ENCODE data around the gene CACNA1S. TPM values are rescaled to one million over a fixed set of nuclear protein-coding genes. Genes with fewer than 3 reads are reported as not detected.

The CACNA1S gene
- total RNA-seq, 1 experiment from 2014 or later, result not detected

DNA sequence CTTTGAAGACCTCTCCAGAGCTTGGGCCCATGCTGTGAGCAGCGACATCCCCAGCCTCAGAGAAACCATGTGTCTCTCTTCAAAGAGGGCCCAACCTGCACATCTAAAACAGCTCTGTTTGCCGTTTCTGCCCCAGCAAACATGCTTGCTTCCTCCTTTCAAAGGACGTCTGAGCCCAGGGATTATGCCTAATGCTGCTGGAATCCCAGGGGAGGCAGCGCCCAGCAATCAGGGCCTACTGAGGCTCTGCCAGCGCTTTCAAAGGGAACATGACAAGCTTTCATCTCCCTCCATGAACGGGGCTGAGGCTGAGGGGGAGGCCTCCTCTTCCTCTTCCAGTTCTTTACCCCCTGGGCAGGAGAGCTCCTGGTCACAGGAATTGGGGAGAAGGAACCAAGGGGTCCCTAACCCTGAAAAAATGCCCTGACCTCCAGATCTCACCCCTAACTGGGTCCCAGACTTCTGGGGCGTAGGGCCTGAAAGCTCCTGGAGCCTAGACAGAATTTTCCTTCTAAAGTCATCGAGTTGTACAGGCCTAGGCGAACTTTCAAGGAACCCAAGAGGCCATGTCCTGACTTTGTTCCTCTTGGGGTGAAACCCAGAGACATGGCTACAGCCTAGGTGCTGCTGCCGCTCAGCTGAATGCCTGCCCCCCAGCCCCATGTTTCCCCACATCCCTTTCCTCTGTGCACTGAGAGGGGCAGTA is 28.2 kb upstream of the CACNA1S start:
- no peak for DNase-seq (ENCODE audit: low read depth)

DNA sequence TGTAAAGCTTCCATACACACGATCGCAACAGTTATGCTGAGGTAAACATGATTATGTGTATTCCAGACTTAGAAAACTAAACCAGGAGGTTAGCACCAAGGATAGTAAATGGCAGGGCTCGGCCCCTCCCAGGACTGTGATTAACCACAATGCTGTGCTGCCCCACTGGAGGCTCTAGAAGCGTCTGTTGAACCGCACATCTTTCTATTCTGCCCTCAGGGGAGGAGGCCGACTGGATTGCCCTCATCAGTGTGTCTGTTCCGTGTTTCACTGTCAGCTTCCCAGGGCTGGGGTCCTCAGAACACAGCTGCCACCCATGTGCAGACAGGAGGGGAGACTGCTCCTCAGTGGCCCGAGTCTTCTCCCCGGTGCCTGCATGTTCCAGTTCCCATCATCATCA is 27.5 kb upstream of the CACNA1S start:
- DNase-seq (ENCODE audit: low read depth), result no peak

DNA sequence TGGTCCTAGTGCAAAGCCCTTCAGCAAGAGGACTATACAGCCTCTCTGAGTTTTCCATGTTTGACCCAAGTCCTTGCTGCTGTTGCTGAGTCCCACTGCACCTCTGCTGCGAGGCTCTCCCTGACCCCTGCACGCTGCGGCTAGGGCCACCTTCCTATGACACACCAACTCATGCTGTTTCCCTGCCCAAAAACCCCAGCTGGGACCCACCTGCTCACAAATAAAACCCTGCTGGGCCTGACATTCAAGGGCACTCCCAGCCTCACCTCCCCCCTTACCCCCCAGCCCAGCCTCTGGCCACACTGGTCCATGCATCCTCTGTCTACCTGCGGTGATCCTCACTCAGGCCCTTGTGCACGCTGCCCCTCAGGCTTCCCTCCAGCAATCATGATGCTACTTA is 27.1 kb upstream of the CACNA1S start:
- DNase-seq (ENCODE audit: low read depth), result no peak

DNA sequence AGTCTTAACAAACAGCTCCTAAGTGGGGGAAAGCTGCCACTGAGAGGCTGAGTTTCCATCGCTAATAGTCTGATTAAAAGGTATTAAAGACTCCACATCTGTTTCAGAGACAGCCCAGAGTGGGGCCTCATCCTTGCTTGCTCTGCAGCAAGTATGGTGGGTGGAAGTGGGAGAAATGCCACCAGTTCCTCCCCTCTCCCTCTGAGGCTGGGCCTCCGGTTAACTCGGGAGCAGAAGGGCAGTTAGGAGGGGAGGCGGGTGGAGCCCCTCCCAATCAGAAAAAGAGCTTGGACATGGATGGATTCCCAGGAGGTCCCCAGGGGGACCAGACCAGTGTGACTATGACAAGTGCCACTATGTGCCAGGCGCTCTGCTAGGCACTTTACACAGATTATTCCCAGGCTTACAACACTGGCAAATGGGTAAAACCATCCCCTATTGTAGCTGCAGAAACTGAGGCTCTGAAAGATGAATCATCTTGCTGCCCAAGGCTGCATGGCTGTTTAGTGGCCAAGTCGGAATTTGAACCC is 26.1 kb upstream of the CACNA1S start:
- DNase-seq (ENCODE audit: low read depth), result no peak

DNA sequence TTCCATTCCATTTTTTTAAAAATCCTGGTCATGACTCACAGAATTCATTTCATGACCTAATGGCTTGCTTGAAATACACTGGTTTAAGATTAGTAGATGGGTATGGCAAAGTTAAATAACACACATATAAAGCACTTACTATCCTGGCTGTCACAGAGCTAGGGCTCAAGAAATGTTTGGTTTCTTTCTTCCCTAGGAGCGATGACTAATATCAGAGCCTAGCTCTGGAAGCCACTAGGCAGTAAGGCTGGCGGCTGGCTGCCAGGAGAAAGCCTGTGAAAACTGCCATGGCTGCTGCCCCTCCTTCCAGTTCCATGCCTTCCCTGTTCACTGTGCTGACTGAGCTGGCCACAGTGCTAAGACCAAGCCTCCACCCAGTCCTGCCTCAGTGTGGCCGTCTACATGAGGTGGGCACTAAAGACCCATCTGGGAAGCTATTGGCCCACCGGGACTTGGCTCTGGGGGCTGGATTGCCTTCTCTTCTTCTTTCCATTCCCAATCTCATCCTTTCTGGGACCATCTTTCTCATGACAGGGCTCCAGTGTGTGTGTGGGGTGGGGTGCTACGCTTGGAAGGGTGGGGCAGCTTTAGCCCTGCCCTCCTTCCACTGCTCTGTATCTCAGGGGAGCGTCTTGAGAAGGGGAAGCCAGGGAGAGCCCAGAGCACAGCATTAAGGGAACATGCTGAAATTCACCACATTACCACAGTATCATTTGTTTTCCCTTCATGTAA is 25.5 kb upstream of the CACNA1S start:
- peak; percentile 85 for DNase-seq (ENCODE audit: low read depth)

DNA sequence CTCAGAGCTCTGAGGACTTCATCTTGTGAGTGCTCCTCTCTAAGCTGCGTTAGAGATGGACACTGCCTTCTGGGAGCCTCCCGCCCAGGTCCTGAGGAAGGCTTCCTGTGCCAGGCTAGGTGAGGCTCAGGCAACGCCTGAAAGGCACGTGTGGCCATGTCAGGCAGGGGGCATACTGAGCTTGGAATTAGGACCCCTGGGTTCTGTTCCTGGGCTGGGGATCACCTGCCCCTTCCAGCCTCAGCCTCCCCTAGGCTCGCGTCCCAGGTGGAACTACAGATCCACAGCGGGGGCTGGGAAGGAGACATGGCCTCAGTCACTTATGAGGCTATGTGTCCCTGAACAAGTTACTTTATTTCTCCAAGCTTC is 24.8 kb upstream of the CACNA1S start:
- no peak for DNase-seq (ENCODE audit: low read depth)

DNA sequence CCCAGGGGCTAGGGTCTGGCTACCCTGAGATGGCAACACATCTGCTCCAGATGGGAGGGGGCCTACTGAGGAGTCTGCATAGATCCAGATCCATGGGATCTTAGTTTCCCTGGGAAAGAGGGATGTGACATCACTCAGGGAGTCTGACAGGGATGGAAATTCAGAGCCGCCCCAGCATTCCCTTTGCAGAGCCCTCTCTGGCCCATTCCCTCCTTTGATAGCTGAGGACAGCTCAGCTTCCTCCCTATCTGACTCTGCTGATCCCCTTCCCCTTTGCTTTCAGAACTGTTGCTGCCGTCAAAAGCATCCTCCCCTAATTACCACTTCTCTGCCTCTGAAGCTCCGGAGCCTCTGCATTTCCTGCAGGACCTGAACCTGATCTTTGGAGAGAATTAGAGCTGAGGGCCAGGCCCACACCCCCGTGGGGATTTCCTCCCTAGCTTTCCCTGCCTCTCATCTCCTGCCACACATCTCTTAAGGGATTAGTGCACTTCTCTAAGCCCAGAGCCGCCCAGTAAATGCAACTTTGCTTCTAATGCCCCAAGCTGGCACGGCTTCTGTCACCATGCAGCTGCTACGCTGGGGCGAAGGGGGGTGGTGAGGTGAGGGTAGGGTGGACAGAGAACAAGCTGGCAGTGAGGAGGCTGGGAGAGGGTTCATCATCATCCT is 24.3 kb upstream of the CACNA1S start:
- DNase-seq (ENCODE audit: low read depth), result no peak

DNA sequence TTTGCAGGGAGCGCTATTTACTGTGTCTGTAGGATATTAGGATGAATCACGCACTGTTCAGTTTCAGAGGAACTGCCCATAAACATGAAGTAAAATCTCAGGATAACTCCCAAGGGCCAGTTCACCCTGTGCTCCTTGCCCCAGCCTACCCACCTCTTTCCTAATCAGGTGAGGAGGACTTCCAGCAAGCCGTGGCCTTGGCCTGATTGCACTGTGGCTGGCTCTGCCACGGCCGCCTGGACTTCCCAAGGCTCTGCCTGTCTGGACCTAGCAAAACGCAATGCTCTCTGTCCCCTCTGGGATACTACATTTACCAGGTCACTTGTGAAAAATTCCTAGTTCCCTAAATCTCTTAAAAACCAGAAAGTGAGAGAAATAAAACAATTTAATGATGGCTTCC is 22.2 kb upstream of the CACNA1S start:
- DNase-seq (ENCODE audit: low read depth), result no peak

DNA sequence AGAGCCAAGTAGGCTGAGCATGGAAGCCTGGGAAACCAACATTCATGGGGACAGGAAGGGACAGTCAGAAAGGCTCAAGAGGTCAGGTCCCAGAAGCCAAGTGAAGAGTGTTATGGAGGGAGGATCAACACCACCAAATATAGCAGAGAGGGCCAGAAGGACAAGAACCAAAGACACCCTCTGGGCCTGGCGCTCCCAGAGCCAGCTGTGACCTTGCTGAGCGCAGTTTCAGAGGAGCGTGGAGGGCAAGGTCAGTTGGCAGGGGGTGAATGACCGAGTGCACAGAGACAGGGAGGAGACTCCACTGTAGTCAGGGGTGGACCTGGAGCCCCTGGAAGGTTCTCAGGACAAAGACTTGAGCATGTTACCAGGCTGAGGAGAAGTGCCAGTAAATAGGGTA is 19.2 kb upstream of the CACNA1S start:
- DNase-seq (ENCODE audit: low read depth), result no peak

DNA sequence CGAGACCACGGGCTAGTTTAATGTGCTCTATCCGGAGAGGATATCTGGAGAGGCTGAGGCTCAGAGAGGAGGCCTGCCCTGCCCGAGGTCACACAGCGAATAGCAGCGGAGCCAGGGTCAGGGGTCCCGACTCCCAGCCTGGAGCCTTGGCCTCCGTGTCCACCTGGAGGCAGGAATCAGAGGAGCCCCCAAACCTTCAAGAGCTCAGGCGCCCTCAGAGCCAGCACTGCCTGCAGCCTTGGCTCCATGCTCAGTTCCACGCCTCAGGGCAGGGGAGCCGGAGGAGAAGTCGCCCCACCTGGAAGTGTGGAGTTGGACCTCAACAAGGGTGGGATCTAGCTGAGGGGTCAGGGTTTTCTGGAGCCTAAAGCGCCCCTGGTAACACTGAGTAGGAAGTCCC is 16.7 kb upstream of the CACNA1S start:
- DNase-seq (ENCODE audit: low read depth), result no peak

DNA sequence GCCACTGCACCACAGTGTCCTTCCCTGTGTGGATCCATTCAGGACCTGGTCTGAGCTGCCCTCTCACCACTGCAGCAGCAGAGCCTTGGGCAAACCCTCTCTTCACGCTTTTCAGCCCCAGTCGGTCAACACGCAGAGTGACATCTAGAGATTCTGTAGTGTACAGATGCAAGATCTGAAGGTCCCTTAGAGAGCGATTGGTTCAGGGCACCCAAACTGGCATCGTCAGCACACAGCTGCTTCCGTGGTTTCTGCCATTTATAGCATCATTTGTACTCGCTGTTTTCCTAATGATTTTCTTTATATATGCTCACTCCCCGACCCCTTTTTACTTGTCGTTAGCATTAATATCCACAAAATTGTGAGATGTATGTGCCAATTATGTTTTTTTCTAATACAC is 16.2 kb upstream of the CACNA1S start:
- no peak for DNase-seq (ENCODE audit: low read depth)

DNA sequence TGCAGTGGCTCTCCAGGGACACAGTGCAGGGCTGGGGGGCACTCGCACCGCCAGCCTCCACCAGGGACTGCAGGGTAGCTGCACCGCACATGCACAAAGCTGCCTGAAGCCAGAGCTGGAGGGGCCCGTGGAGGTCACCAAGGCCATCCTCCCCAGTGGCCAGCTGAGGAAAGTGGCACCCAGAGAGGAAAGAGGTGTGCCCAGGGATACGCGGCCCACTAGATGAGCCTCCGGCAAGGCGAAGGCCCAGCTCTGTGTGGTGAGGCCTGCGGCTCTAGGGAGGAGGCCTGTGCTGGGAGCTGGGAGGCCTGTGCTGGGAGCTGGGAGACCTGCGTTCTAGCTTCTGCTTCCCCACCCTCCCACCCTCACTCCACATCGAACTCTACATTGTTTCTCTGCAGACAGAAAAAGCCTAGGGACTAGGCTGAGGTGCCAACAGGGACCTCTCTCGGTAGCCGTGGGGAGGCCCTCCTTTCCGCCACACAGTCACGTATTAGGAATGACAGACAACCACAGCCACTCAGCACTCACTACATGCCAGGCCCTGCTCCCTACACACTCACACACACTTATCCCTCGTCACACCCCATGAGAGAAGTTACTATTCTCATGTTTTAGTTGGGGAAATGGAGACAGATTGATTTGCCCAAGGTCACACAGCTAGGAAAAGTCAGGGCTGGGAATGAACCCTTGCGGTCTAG is 15.7 kb upstream of the CACNA1S start:
- peak; percentile 76 for DNase-seq (ENCODE audit: low read depth)

DNA sequence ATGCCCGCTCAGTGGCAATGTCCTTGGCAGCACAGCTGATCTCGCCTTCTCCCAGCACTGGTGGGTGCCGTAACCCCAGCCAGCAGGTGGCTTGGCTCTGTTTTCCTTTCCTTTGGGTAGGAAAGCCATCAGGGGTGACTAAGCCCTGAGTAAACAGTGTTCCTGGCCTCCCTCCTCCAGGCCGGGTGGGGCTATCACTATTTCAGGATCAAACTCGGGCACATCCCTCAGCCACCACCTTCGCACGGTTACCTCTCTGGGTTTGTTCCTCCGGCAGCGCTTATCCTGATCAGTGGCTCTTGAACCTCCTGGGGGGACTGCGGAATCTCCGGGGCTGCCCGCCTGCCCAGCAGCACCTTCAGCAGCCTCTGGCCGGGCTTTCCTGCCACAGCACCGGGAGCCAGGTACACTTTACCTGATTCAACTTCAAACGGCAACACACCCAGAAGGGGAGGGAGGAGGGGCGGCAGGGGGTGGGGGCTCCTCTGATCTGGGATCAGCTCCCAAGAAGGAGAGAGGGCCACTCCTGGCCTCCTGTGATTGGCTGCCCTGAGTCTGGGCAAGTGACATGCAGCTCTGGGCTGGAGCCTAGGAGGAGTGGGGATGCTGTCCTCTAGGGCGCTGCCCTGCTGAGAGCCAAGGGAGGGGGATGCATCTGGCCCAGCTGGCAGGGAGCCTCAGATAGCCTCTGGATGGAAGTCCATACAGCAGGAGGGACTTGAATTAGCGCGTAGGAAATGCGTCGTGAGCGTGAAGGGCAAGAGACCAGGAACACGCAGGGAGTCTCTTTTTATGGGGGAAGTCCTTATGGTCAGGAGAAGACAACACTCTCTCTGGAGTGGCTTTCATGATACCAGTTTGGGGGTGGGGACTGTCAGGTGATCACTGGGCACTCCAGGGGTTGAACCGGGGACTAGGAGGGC is 14.9 kb upstream of the CACNA1S start, which contains the start of gene ASCL5:
Gene ASCL5 (minus strand): TSS at position 353 of the 923 bp plus-strand sequence. CDS start 11,812 bp downstream, outside the sequence.
- DNase-seq (ENCODE audit: low read depth), result peak; percentile 58

DNA sequence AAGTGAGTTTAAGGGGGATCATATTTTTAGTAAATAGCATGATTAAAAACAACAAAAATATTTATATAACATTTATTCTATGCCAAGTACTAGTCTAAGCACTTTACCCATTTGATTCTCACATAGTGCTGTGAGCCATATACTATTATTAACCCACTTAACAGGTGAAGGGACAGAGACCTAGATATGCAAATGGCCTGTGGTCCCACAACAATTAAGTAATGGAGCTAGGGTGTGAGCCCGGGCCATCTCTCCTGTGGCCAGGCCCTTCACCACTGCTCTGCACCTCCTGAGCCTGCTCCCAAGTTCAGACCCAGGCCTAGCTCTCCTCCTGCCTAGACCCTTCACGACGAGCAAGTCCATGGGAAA is 14.2 kb upstream of the CACNA1S start:
- no peak for DNase-seq (ENCODE audit: low read depth)

DNA sequence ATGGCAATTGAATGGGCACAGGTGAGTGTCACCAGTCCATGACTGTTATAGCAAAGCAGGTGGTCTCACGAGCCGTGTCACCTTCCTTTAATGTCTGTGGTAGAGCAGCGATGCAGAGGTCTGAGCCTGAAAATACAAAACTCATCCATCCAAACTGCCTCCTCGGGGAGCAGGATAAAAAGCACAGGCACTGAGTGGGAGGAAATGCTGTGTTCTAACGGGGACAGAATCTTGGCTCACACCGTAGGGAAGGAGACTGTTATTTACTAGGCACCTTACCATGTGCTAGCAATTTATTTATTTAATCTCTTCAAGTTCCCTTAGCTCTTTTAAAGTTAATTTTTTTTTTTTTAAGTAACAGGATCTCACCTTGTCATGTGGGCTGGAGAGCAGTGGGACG is 13.6 kb upstream of the CACNA1S start:
- no peak for DNase-seq (ENCODE audit: low read depth)

DNA sequence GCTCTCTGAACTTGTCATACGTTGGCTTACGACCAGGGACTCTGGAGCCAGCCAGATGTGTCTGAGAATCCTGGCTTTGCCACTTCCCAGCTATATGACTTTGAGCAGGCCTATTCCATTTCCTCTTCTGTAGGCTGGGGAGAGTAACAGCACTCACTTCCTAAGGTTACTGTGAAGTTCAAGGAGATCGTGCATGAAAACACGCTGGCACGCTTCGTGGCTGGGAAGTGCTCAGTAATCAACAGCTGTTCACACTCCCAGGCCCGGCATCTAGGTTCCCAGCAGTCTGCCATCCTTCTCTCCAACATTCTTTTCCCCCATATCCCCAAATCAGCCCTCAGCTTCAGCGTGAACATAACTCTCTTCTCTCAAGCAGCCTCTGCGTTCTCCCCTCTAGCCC is 12.8 kb upstream of the CACNA1S start:
- DNase-seq (ENCODE audit: low read depth), result no peak

DNA sequence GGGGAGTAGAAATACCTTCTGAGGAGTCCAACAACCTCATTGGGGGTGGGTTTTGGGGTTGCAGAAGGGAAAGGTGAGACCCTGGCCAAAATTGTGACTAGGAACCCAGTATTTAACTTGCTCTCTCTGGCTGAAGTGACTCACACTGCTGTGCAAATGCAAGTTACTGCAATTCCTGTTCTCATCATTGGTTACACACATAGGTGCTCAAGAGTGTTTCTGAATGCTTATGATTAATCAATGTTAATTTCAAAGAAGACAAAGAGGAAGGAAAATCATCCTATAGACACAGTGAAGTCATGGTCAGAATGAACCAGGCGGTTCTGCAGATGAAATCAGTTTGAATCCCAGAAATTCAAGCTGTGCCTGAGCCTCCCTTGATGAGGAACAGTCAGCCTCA is 11.6 kb upstream of the CACNA1S start:
- DNase-seq (ENCODE audit: low read depth), result no peak

DNA sequence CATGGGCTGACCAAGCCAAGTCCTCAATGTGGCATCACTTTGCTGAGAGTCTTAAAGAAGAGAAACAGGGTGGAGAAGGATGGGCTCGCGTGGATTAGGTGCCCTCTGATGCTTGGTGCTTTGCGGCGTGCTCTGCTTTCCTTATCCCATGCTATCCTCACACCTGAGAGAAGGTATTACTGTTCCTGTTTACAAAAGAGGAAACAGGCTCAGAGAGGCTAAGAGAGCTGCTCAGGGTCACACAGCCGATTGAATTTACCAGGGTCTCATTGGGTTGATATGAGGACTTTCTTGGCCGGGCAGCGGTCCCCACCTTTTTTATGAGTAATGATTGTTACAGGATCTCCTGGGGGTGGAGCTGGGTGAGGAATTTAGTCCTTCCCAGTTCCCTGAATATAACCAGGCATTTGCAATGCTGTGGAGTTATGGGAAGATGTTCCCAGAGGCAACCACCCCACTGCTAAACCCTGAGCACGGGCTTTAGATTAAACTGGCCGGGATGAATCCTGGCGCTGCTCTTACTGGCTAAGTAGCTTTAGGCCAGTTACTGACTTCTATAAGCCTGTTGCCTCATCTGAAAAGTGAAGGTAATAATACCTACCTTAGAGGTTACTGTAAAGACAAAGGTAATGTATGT is 10.2 kb upstream of the CACNA1S start:
- DNase-seq (ENCODE audit: low read depth), result no peak

DNA sequence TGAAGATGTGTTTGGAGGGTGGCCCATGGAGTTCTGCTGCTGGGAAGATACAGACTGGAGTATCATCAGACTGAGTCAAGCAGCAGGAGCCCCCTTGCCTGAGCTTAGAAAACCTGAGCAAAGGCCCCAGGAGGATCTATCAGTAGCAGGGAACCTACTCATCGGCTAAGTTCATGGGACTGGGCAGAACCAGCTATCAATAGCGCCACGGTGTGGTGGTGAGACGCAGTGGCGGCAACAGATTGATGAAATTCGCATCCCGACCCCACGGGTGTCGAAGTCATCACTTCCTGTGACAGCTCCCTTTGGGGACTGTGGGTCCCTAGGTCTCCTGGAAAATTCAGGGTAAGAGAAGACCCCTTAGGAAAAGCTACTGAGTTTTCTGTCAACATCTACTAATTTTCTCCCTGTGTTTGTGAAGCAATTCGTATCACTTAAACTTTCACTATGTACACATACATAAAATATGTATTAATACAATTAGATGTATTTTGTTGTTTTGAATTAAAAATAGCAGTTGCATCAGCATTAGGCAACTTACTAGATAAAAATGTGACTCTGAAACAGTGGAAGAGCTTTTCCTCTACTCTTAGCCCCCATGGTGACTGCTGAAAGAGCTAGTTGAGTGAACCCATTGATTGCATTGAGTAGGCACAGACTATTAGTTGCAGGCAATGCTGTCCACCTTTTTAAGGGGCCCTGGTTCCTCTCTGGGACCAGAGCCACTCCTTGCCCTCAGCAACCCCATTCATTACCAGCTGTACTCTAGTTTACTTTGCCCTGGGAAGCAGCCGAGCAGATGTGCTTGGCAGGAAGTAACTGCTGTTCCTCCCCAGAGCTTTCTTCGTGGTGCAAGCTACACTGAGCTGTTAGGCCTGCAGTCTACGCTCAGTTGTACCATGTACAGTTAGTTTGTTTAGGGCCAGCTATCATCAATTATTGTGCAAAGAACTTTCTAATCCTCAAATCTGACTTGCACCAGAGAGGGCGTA is 7.3 kb upstream of the CACNA1S start:
- peak; percentile 70 for DNase-seq (ENCODE audit: low read depth)

All from Daoy (cell line).